K562 (cell line): ENCODE results near the gene ENKUR. TPM values are rescaled to one million over a fixed set of nuclear protein-coding genes. Genes with fewer than 3 reads are reported as not detected.
A peak's percentile ranks its signal among the peaks of the same experiment; 100 is the strongest.

Experiments
- ARNT ChIP-seq, 2 experiments: fragments of 450-650 bp; IDR thresholded peaks; 2 replicates each; pipeline ENCODE4 v1.6.1; 2016; ENCODE audit warnings: mild to moderate bottlenecking in 1 of 2
- ATF1 ChIP-seq, 2 experiments: fragments of 450-650 bp in 1 of 2; IDR thresholded peaks; 2 replicates each; pipeline ENCODE4 v1.6.1; 2016; ENCODE audit warnings: missing compliant biosample characterization in 1 of 2, missing genetic modification characterization in 1 of 2
- ATF3 ChIP-seq, 2 experiments: fragments of 450-650 bp in 1 of 2; sonication (generic) in 1 of 2; formaldehyde crosslinking in 1 of 2; IDR thresholded peaks in 1 of 2; conservative IDR thresholded peaks in 1 of 2; 2 replicates each; pipeline versions ENCODE4 v1.6.1 to v1.8.1; 2016 to 2023; ENCODE audit warnings: mild to moderate bottlenecking in 2 of 2, moderate library complexity in 2 of 2, inconsistent platforms in 1 of 2, missing genetic modification reagents in 1 of 2
- ETV6 ChIP-seq, 3 experiments: fragments of 150-350 bp in 1 of 3; sonication (generic) in 1 of 3; formaldehyde crosslinking in 1 of 3; IDR thresholded peaks; 2 replicates each; pipeline versions ENCODE4 v1.6.1 to v1.8.0; 2014 to 2022; ENCODE audit warnings: borderline replicate concordance in 2 of 3, low read depth in 2 of 3, antibody characterized with exemption in 1 of 3, low read length in 1 of 3, mild to moderate bottlenecking in 1 of 3, missing genetic modification reagents in 1 of 3
- GATAD2B ChIP-seq: fragments of 450-650 bp; IDR thresholded peaks from 2 replicates; pipeline ENCODE4 v1.6.1; 2017; ENCODE audit warnings: mild to moderate bottlenecking, borderline replicate concordance
- HDGF ChIP-seq: fragments of 450-650 bp; IDR thresholded peaks from 2 replicates; pipeline ENCODE4 v1.6.1; 2016
- KLF6 ChIP-seq: fragments of 250-450 bp; sonication (Bioruptor Pico); IDR thresholded peaks from 2 replicates; pipeline ENCODE4 v1.4.0; 2020; ENCODE audit warnings: mild to moderate bottlenecking, moderate library complexity, borderline replicate concordance
- MCM3 ChIP-seq: fragments of 450-650 bp; IDR thresholded peaks from 2 replicates; pipeline ENCODE4 v1.6.1; 2016
- POLR3G ChIP-seq: IDR thresholded peaks from 2 replicates; pipeline ENCODE4 v1.6.1; 2011; ENCODE audit not compliant: insufficient read length, insufficient replicate concordance; ENCODE audit errors: extremely low read depth
- SMARCA4 ChIP-seq: fragments of 450-650 bp; IDR thresholded peaks from 2 replicates; pipeline ENCODE4 v1.6.1; 2016
- SMARCC2 ChIP-seq: fragments of 450-650 bp; IDR thresholded peaks from 2 replicates; pipeline ENCODE4 v1.6.1; 2017; ENCODE audit warnings: antibody characterized with exemption, moderate library complexity, mild to moderate bottlenecking, low read depth
- SRSF3 ChIP-seq: fragments of 200-400 bp; formaldehyde crosslinking; IDR thresholded peaks from 2 replicates; pipeline ENCODE4 v1.6.1; 2016; ENCODE audit warnings: mild to moderate bottlenecking, low read length, moderate library complexity; ENCODE audit not compliant: insufficient read depth
- TRIM24 ChIP-seq, 2 experiments: fragments of 450-650 bp; IDR thresholded peaks; 2 replicates each; pipeline ENCODE4 v1.6.1; 2016
- ZEB2 ChIP-seq: fragments of 450-650 bp; IDR thresholded peaks from 2 replicates; pipeline ENCODE4 v1.6.1; 2016
- ZNF121 ChIP-seq: sonication (generic); formaldehyde crosslinking; conservative IDR thresholded peaks from 2 replicates; pipeline ENCODE4 v1.8.0; 2022; ENCODE audit warnings: missing genetic modification reagents
- ZNF253 ChIP-seq: fragments of 250-450 bp; sonication (Bioruptor Pico); conservative IDR thresholded peaks from 2 replicates; pipeline ENCODE4 v1.6.1; 2021; ENCODE audit warnings: mild to moderate bottlenecking
- ZNF592 ChIP-seq: fragments of 450-650 bp; IDR thresholded peaks from 2 replicates; pipeline ENCODE4 v1.6.1; 2017; ENCODE audit warnings: antibody characterized with exemption, mild to moderate bottlenecking
- polyA plus RNA-seq, 8 experiments: library from polyadenylated mRNA; depleted of rRNA in 4 of 8; stranded (reverse) in 5 of 8; unstranded in 3 of 8; fragments of >200 nt; fragmentation: Nextera tagmentation in 2 of 8; fragmentation: Illumina TruSeq in 1 of 8; extraction: Ambion mirVana in 2 of 8; extraction: Trizol in 1 of 8; gene quantifications; 2 replicates each; pipeline versions ENCODE4 v1.2.1 to v1.2.3, GENCODE V29; 2011 to 2014; ENCODE audit warnings: inconsistent platforms in 1 of 8, missing spikeins in 1 of 8
- total RNA-seq, 7 experiments: library from RNA; depleted of rRNA in 6 of 7; stranded (reverse); fragments of >200 nt in 6 of 7; fragmentation: Illumina TruSeq in 2 of 7; extraction: Trizol in 2 of 7; gene quantifications; 2 replicates each; pipeline versions ENCODE4 v1.2.1 to v1.2.3, GENCODE V29; 2011 to 2021; ENCODE audit warnings: low replicate concordance in 1 of 7
- TF ChIP-seq, protein P1 (sequence below): sonication (generic); formaldehyde crosslinking; IDR thresholded peaks from 2 replicates; pipeline ENCODE4 v1.8.1; 2023; ENCODE audit warnings: missing genetic modification reagents, mild to moderate bottlenecking, borderline replicate concordance

ENKUR gene
- total and polyA plus RNA-seq, 9 of the 15 experiments (the other 6 are each of a cell fraction or from before 2014, with no cell fraction given), result 0.06 to 0.46 (median 0.20) TPM

GRCh38 chr10:25061711-25062449 lies 45.9 kb upstream of the ENKUR start (continued):
- peak; percentile 61 for TF ChIP-seq ATF3 (IDR thresholded peaks at IDR 0.05)
- no peak for TF ChIP-seq ATF3 (CRISPR knock-in tag; conservative IDR thresholded peaks at IDR 0.05)
- TF ChIP-seq ETV6 (IDR thresholded peaks at IDR 0.05; ENCODE audit: borderline replicate concordance in 1 of 2, low read depth in 2 of 2, low read length in 1 of 2), result no peak
- TF ChIP-seq ETV6 (CRISPR knock-in tag; IDR thresholded peaks at IDR 0.05; ENCODE audit: borderline replicate concordance), result no peak
- TF ChIP-seq ZNF592, result peak; percentile 74
- TF ChIP-seq KLF6 (CRISPR knock-in tag), result no peak
- no peak for TF ChIP-seq ZNF253 (CRISPR knock-in tag)
- TF ChIP-seq SMARCA4, result no peak; the same call in 1 of the 2 replicates
- no peak; the same call in 1 of the 2 replicates for TF ChIP-seq SMARCC2
- no peak for TF ChIP-seq POLR3G
- TF ChIP-seq ARNT (IDR thresholded peaks at IDR 0.05), result no peak
- TF ChIP-seq, protein P1, sequence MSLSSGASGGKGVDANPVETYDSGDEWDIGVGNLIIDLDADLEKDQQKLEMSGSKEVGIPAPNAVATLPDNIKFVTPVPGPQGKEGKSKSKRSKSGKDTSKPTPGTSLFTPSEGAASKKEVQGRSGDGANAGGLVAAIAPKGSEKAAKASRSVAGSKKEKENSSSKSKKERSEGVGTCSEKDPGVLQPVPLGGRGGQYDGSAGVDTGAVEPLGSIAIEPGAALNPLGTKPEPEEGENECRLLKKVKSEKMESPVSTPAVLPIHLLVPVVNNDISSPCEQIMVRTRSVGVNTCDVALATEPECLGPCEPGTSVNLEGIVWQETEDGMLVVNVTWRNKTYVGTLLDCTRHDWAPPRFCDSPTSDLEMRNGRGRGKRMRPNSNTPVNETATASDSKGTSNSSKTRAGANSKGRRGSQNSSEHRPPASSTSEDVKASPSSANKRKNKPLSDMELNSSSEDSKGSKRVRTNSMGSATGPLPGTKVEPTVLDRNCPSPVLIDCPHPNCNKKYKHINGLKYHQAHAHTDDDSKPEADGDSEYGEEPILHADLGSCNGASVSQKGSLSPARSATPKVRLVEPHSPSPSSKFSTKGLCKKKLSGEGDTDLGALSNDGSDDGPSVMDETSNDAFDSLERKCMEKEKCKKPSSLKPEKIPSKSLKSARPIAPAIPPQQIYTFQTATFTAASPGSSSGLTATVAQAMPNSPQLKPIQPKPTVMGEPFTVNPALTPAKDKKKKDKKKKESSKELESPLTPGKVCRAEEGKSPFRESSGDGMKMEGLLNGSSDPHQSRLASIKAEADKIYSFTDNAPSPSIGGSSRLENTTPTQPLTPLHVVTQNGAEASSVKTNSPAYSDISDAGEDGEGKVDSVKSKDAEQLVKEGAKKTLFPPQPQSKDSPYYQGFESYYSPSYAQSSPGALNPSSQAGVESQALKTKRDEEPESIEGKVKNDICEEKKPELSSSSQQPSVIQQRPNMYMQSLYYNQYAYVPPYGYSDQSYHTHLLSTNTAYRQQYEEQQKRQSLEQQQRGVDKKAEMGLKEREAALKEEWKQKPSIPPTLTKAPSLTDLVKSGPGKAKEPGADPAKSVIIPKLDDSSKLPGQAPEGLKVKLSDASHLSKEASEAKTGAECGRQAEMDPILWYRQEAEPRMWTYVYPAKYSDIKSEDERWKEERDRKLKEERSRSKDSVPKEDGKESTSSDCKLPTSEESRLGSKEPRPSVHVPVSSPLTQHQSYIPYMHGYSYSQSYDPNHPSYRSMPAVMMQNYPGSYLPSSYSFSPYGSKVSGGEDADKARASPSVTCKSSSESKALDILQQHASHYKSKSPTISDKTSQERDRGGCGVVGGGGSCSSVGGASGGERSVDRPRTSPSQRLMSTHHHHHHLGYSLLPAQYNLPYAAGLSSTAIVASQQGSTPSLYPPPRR (CRISPR knock-in tag), result no peak
- no peak for TF ChIP-seq MCM3
- 0 out of 2 replicates have a peak, but pooled peaks have one; percentile 18 for TF ChIP-seq HDGF
- no peak for TF ChIP-seq ZNF121 (CRISPR knock-in tag)
- TF ChIP-seq ZEB2, result 0 out of 2 replicates have a peak, but pooled peaks have one; percentile 13
- no peak for TF ChIP-seq SRSF3
- no peak for TF ChIP-seq ATF1 (CRISPR knock-in tag; IDR thresholded peaks at IDR 0.05)
- peak; percentile 20; the same call in 1 of the 2 replicates for TF ChIP-seq ATF1 (tag; IDR thresholded peaks at IDR 0.05)
- TF ChIP-seq TRIM24 (IDR thresholded peaks at IDR 0.05), result peak in 1 of 2 experiments; percentile 8; a peak in 1 of 4 replicates
- TF ChIP-seq GATAD2B, result no peak
